ENCODE measurements around the gene IMP4. TPM values are rescaled to one million over a fixed set of nuclear protein-coding genes. Genes with fewer than 3 reads are reported as not detected.
A peak's percentile ranks its signal among the peaks of the same experiment; 100 is the strongest.

The IMP4 gene
- total RNA-seq, 1 donor from 2014 or later = 43.0 TPM

GRCh38 chr2:130351711-130352110, 9.0 kb downstream of the IMP4 start:
- peaks cover 16% of the 10 kb centered on the region for H3K36me3 Mint-ChIP-seq (ENCODE audit: insufficient read depth)
- peaks cover 2% of the 10 kb centered on the region for H3K4me1 Mint-ChIP-seq (ENCODE audit: low read depth)
- no peak for DNase-seq (ENCODE audit: low spot score, unreplicated experiment)
- no peaks in the 10 kb centered on the region for H3K27me3 Mint-ChIP-seq
- no peak overlapping the region for H3K4me3 Mint-ChIP-seq (ENCODE audit: low read depth)
- no peak for TF ChIP-seq CTCF (IDR thresholded peaks at IDR 0.05; ENCODE audit: unreplicated experiment)
- H3K27ac Mint-ChIP-seq = no peak overlapping the region
- no peaks in the 10 kb centered on the region for H3K9me3 Mint-ChIP-seq (ENCODE audit: low read depth)

- TF ChIP-seq CTCF (IDR thresholded peaks at IDR 0.05; ENCODE audit: unreplicated experiment) = no peak
- H3K27me3 Mint-ChIP-seq = no peaks in the 10 kb centered on the region
- H3K36me3 Mint-ChIP-seq (ENCODE audit: insufficient read depth) = peaks cover 15% of the 10 kb centered on the region
- no peaks in the 10 kb centered on the region for H3K9me3 Mint-ChIP-seq (ENCODE audit: low read depth)
- H3K4me1 Mint-ChIP-seq (ENCODE audit: low read depth) = peaks cover 2% of the 10 kb centered on the region
- H3K27ac Mint-ChIP-seq = no peak overlapping the region
- DNase-seq (ENCODE audit: low spot score, unreplicated experiment) = no peak
- no peak overlapping the region for H3K4me3 Mint-ChIP-seq (ENCODE audit: low read depth)
Observed at GRCh38 chr2:130352237-130352636, 9.5 kb downstream of the IMP4 start.

GRCh38 chr2:130353291-130354138, 10.8 kb downstream of the IMP4 start:
- Mint-ChIP-seq H3K36me3 (ENCODE audit: insufficient read depth) (peaks cover 4% of the 10 kb centered on the region), H3K4me3 (ENCODE audit: low read depth) (no peak overlapping the region), H3K27me3 (no peaks in the 10 kb centered on the region), H3K9me3 (ENCODE audit: low read depth) (no peaks in the 10 kb centered on the region), H3K4me1 (ENCODE audit: low read depth) (peaks cover 2% of the 10 kb centered on the region), H3K27ac (no peak overlapping the region)
- TF ChIP-seq CTCF (IDR thresholded peaks at IDR 0.05; ENCODE audit: unreplicated experiment) = no peak
- DNase-seq (ENCODE audit: low spot score, unreplicated experiment) = no peak

GRCh38 chr2:130354139-130354428, 11.4 kb downstream of the IMP4 start:
- Mint-ChIP-seq H3K27ac (no peak overlapping the region), H3K36me3 (ENCODE audit: insufficient read depth) (peaks cover 3% of the 10 kb centered on the region), H3K27me3 (no peaks in the 10 kb centered on the region), H3K9me3 (ENCODE audit: low read depth) (no peaks in the 10 kb centered on the region), H3K4me1 (ENCODE audit: low read depth) (peaks cover 2% of the 10 kb centered on the region), H3K4me3 (ENCODE audit: low read depth) (peak overlapping the region; percentile 70)
- no peak for TF ChIP-seq CTCF (IDR thresholded peaks at IDR 0.05; ENCODE audit: unreplicated experiment)
- no peak for DNase-seq (ENCODE audit: low spot score, unreplicated experiment)

GRCh38 chr2:130355172-130355577, 12.5 kb downstream of the IMP4 start:
- Mint-ChIP-seq H3K27me3 (no peaks in the 10 kb centered on the region), H3K4me3 (ENCODE audit: low read depth) (peak overlapping the region; percentile 70), H3K4me1 (ENCODE audit: low read depth) (peaks cover 2% of the 10 kb centered on the region), H3K27ac (peak overlapping the region; percentile 15), H3K36me3 (ENCODE audit: insufficient read depth) (peaks cover 4% of the 10 kb centered on the region), H3K9me3 (ENCODE audit: low read depth) (peaks cover 5% of the 10 kb centered on the region)
- DNase-seq (ENCODE audit: low spot score, unreplicated experiment) = no peak
- TF ChIP-seq CTCF (IDR thresholded peaks at IDR 0.05; ENCODE audit: unreplicated experiment) = no peak
